Peyer's patch (tissue), 4 donors: Measurements from ENCODE around the gene XYLT1.

ENCODE experiments used
- POLR2A ChIP-seq, 2 donors: fragments of 450-650 bp; IDR thresholded peaks; one replicate each; pipeline ENCODE4 v1.5.1; 2017; ENCODE audit warnings: antibody characterized with exemption in 2 of 2, mild to moderate bottlenecking in 2 of 2, moderate library complexity in 2 of 2
- TF ChIP-seq, protein P1 (sequence below), 6 experiments: fragments of 450-650 bp in 4 of 6; fragments of 200-600 bp in 2 of 6; sonication (generic) in 1 of 6; IDR thresholded peaks; one replicate each; pipeline ENCODE4 v1.5.1; 2017 to 2019; ENCODE audit warnings: antibody characterized with exemption in 6 of 6, mild to moderate bottlenecking in 3 of 6, moderate library complexity in 1 of 6

DNA sequence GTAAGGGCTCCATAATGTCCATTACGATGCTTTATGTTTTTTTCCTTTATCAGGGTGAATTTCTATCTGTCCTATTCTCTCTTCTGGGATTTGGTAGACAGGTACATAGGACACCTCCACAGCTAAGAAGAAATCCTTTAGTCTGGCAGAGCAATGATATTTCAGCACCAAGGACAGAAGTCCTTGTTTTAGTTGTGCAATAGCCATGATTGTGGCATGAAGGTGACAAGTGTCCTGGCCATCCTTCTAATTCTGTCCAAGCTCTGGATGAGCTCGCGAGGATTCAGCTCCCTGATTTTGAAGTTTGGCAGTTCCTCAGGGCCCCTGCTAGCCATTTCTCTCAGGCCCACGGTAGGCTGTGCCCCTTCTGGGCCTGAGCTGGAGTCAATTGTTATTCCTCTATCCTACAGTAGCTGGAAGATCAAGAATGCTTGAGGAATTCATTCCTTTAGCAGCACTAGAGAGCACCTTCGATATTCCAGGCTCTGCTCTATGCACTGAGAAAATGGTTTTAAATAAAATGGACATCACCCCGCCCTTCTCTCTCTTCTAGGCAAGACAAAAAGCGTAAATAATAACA lies 320.8 kb downstream of the XYLT1 start:
- TF ChIP-seq POLR2A (IDR thresholded peaks at IDR 0.05), result no peak
- TF ChIP-seq, protein P1, sequence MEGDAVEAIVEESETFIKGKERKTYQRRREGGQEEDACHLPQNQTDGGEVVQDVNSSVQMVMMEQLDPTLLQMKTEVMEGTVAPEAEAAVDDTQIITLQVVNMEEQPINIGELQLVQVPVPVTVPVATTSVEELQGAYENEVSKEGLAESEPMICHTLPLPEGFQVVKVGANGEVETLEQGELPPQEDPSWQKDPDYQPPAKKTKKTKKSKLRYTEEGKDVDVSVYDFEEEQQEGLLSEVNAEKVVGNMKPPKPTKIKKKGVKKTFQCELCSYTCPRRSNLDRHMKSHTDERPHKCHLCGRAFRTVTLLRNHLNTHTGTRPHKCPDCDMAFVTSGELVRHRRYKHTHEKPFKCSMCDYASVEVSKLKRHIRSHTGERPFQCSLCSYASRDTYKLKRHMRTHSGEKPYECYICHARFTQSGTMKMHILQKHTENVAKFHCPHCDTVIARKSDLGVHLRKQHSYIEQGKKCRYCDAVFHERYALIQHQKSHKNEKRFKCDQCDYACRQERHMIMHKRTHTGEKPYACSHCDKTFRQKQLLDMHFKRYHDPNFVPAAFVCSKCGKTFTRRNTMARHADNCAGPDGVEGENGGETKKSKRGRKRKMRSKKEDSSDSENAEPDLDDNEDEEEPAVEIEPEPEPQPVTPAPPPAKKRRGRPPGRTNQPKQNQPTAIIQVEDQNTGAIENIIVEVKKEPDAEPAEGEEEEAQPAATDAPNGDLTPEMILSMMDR (IDR thresholded peaks at IDR 0.05), result no peak
